Activated CD4-positive, alpha-beta T cell treated with anti-CD3 and anti-CD28 coated beads for 36 hours (primary cell): ENCODE data around the gene FAM3A. TPM values are rescaled to one million over a fixed set of nuclear protein-coding genes. Genes with fewer than 3 reads are reported as not detected.
A peak's percentile ranks its signal among the peaks of the same experiment; 100 is the strongest.

Experiments used
- ATAC-seq: fragments of 200-7000 bp; cut with Tn5 transposase; one replicate; pipeline ENCODE4 v1.10.0; 2021; ENCODE audit warnings: mild to moderate bottlenecking, moderate library complexity
- CTCF ChIA-PET: fragments of 350-600 bp; sonication (Branson Sonifier 250); formaldehyde crosslinking; loops from one replicate; lab custom pipeline; 2021; ENCODE audit warnings: antibody characterized with exemption; lab: Charles Lee
- POLR2A ChIA-PET: fragments of 350-600 bp; sonication (Branson Sonifier 250); formaldehyde crosslinking; loops from one replicate; lab custom pipeline; 2021; ENCODE audit warnings: antibody characterized with exemption, inconsistent platforms; lab: Charles Lee
- DNase-seq: peaks from one replicate; pipeline ENCODE4 v3.0.0-alpha.2; 2020
- H3K27ac Mint-ChIP-seq: one replicate; pipeline ENCODE4 v1.8.0; 2021; ENCODE audit warnings: mixed read lengths
- H3K27me3 Mint-ChIP-seq: one replicate; pipeline ENCODE4 v1.8.0; 2021; ENCODE audit warnings: mixed read lengths
- H3K36me3 Mint-ChIP-seq: one replicate; pipeline ENCODE4 v1.8.0; 2021; ENCODE audit warnings: low read depth, mixed read lengths
- H3K4me1 Mint-ChIP-seq: one replicate; pipeline ENCODE4 v1.8.0; 2021; ENCODE audit warnings: mixed read lengths
- H3K4me3 Mint-ChIP-seq: one replicate; pipeline ENCODE4 v1.8.0; 2021; ENCODE audit warnings: mild to moderate bottlenecking, moderate library complexity, mixed read lengths
- H3K9me3 Mint-ChIP-seq: one replicate; pipeline ENCODE4 v1.8.0; 2021; ENCODE audit warnings: low read depth, mixed read lengths
- intact Hi-C, 2 experiments: fragments of 100-400 bp; cut with DNase I in 1 of 2; cut with micrococcal nuclease in 1 of 2; formaldehyde crosslinking; loops; one replicate each; pipeline versions ENCODE4 v1.14.2 to v1.15.1; 2022 to 2024; cut with DNase I, micrococcal nuclease
- total RNA-seq, 2 experiments: library from RNA; stranded (reverse); gene quantifications; one replicate each; pipeline ENCODE4 v1.2.3, GENCODE V29; 2021

FAM3A gene
- total RNA-seq, 2 experiments from 2014 or later: 27.6 to 30.5 TPM

- Mint-ChIP-seq H3K27me3 (no peaks in the 10 kb centered on the region), H3K27ac (peak overlapping the region; percentile 58), H3K4me1 (peaks cover 31% of the 10 kb centered on the region), H3K4me3 (peak overlapping the region; percentile 71), H3K36me3 (peaks cover 12% of the 10 kb centered on the region), H3K9me3 (no peaks in the 10 kb centered on the region)
- intact Hi-C loops: loop anchor here (1.0 to 10.0 kb wide), 4 partner anchors 31 to 761 kb away; partner anchors contain the start of genes ABCD1 (in 1 of the 2), BCAP31 (in 1 of the 2), FAM3A (in 1 of the 2) and RPL10 (in 1 of the 2)
- ATAC-seq (no peak), DNase-seq (no peak)
- ChIA-PET POLR2A (no interaction called here), CTCF (no interaction called here)
Measured at GRCh38 chrX:154485150-154486051, 30.6 kb downstream of the FAM3A start.

DNA sequence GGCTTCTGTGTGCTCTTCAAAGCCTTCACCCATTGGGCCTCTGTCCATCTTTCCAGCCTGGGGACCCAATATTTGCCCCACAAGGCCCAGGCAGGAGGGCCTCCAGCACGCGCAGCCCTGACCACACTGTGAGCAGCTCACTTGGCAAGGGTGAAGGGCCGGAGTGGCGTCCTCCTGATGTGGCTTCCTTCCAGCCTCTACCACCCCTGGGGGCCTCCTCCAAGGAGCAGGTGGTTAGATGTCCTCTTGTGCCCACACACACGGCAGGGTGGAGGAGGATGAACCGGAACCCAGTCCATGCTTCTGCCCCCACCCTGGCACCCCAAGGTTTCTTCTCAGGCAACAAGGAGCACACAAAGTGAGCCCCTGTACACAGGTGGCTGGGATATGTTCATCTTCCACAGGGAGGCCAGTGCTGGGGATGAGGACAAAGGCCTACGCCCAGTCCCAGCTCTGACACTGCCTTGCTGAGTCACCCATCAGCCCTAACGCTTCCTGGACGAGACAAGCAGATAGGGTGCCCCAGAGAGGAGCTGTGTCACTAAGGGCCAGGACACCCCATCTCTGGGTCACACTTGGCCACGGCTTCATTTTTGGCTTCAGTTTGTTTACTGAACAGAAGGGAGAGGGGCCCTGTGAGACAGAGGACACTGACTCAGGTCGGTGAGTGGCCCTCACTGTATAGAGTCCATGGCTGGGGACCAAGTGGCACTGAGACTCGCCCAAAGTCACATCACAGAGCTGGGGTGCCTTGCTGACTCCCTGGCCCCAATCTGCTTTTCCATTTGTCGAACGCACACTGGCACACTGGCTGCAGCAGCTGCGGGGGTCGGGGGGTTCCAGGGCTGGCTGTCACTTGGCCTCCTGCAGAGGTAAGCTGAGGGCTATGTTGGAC is 31.5 kb downstream of the FAM3A start:
- peaks cover 29% of the 10 kb centered on the region for H3K4me1 Mint-ChIP-seq
- CTCF ChIA-PET: no interaction called here
- DNase-seq (peak; percentile 27), ATAC-seq (peak; percentile 24)
- peaks cover 12% of the 10 kb centered on the region for H3K36me3 Mint-ChIP-seq
- peak overlapping the region; percentile 33 for H3K4me3 Mint-ChIP-seq
- intact Hi-C loops: loop anchor here (5.0 to 10.0 kb wide), 2 partner anchors 48 to 760 kb away; partner anchors contain the start of genes ABCD1 (in 1 of the 2) and BCAP31 (in 1 of the 2)
- H3K9me3 Mint-ChIP-seq: no peaks in the 10 kb centered on the region
- POLR2A ChIA-PET: interaction anchor here (0.8 kb wide), 1 partner anchor 81 kb away, joined by 3 read pairs; no protein-coding TSS in a partner anchor
- H3K27me3 Mint-ChIP-seq: no peaks in the 10 kb centered on the region
- H3K27ac Mint-ChIP-seq: no peak overlapping the region

DNA sequence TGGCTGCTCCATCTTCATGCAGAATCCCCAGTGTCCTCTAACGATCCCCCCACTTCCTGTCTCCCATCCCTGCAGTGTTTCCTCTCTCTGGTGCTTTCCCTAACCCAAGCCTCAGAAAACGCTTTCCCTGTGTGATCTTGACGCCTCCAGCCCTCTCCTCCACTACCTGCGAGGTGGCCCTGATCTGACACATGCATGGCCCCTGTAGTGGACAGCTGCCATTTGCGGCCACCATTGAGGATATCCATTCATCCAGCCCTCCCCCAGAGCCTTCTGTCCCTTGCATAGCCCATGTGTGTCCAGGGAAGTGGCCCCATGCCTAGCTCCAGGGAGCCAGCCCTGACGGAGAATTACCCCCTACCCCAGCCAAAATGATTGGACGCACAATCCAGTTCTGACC is 32.7 kb downstream of the FAM3A start:
- intact Hi-C loops: loop anchor here in 1 of 2 experiments (10.0 kb wide), 1 partner anchor 759 kb away; the partner anchor contains the start of genes ABCD1 and BCAP31
- Mint-ChIP-seq H3K36me3 (peaks cover 12% of the 10 kb centered on the region), H3K27ac (peak overlapping the region; percentile 6), H3K4me1 (peaks cover 23% of the 10 kb centered on the region), H3K4me3 (no peak overlapping the region), H3K9me3 (no peaks in the 10 kb centered on the region), H3K27me3 (no peaks in the 10 kb centered on the region)
- ChIA-PET POLR2A (interaction anchor here (0.8 kb wide), 1 partner anchor 79 kb away, joined by 3 read pairs; no protein-coding TSS in a partner anchor), CTCF (no interaction called here)
- DNase-seq: no peak
- ATAC-seq: no peak

- intact Hi-C loops: loop anchor here in 1 of 2 experiments (10.0 kb wide), 1 partner anchor 758 kb away; the partner anchor contains the start of genes ABCD1 and BCAP31
- DNase-seq (no peak), ATAC-seq (no peak)
- Mint-ChIP-seq H3K36me3 (peaks cover 8% of the 10 kb centered on the region), H3K27ac (no peak overlapping the region), H3K9me3 (no peaks in the 10 kb centered on the region), H3K4me3 (no peak overlapping the region), H3K4me1 (peaks cover 25% of the 10 kb centered on the region), H3K27me3 (no peaks in the 10 kb centered on the region)
- ChIA-PET POLR2A (no interaction called here), CTCF (no interaction called here)
Measured at GRCh38 chrX:154482786-154483185, 33.2 kb downstream of the FAM3A start.

- Mint-ChIP-seq H3K4me3 (no peak overlapping the region), H3K27ac (peak overlapping the region; percentile 25), H3K9me3 (no peaks in the 10 kb centered on the region), H3K27me3 (no peaks in the 10 kb centered on the region), H3K36me3 (peaks cover 7% of the 10 kb centered on the region), H3K4me1 (peaks cover 32% of the 10 kb centered on the region)
- ChIA-PET POLR2A (no interaction called here), CTCF (interaction anchor here (0.7 kb wide), 1 partner anchor 309 kb away, joined by 4 read pairs; no protein-coding TSS in a partner anchor)
- no peak for DNase-seq
- intact Hi-C loops: loop anchor here in 1 of 2 experiments (10.0 kb wide), 1 partner anchor 757 kb away; the partner anchor contains the start of genes ABCD1 and BCAP31
- ATAC-seq: no peak
Measured at GRCh38 chrX:154481911-154482601, 34.0 kb downstream of the FAM3A start.

- peaks cover 30% of the 10 kb centered on the region for H3K4me1 Mint-ChIP-seq
- ChIA-PET CTCF (interaction anchor here (0.7 to 1.2 kb wide), 2 partner anchors 9 to 46 kb away, joined by 3 read pairs; no protein-coding TSS in a partner anchor), POLR2A (interaction anchor here (0.6 kb wide), 1 partner anchor 85 kb away, joined by 4 read pairs; no protein-coding TSS in a partner anchor)
- ATAC-seq (no peak), DNase-seq (no peak)
- H3K4me3 Mint-ChIP-seq: no peak overlapping the region
- no peak overlapping the region for H3K27ac Mint-ChIP-seq
- intact Hi-C loops: loop anchor here in 1 of 2 experiments (10.0 kb wide), 1 partner anchor 756 kb away; the partner anchor contains the start of genes ABCD1 and BCAP31
- H3K9me3 Mint-ChIP-seq: no peaks in the 10 kb centered on the region
- peaks cover 7% of the 10 kb centered on the region for H3K36me3 Mint-ChIP-seq
- no peaks in the 10 kb centered on the region for H3K27me3 Mint-ChIP-seq
Measured at GRCh38 chrX:154481195-154481594, 34.8 kb downstream of the FAM3A start.

GRCh38 chrX:154478728-154479622 is 37.1 kb downstream of the FAM3A start, which contains the start of gene LAGE3:
Gene LAGE3 (minus strand): TSS chrX:154479281. CDS start chrX:154478915, 366 bp downstream.
- Mint-ChIP-seq H3K4me3 (peak within 1 kb of the TSS; percentile 80), H3K4me1 (peaks cover 24% of the 10 kb centered on the region), H3K27me3 (no peaks in the 10 kb centered on the region), H3K36me3 (peaks cover 5% of the 10 kb centered on the region), H3K9me3 (no peaks in the 10 kb centered on the region), H3K27ac (peak within 1 kb of the TSS; percentile 90)
- peak; percentile 96 for ATAC-seq
- intact Hi-C loops: loop anchor here (1.0 to 5.0 kb wide), 11 partner anchors 11 to 508 kb away; partner anchors contain the start of genes FAM3A (in 2 of the 2), DKC1 (in 1 of the 2), FAM50A (in 1 of the 2) and HCFC1 (in 1 of the 2)
- ChIA-PET POLR2A (interaction anchor here (1.2 kb wide), 1 partner anchor 8 kb away, joined by 3 read pairs; the partner anchor contains the start of gene UBL4A), CTCF (no interaction called here)
- DNase-seq: peak; percentile 97

DNA sequence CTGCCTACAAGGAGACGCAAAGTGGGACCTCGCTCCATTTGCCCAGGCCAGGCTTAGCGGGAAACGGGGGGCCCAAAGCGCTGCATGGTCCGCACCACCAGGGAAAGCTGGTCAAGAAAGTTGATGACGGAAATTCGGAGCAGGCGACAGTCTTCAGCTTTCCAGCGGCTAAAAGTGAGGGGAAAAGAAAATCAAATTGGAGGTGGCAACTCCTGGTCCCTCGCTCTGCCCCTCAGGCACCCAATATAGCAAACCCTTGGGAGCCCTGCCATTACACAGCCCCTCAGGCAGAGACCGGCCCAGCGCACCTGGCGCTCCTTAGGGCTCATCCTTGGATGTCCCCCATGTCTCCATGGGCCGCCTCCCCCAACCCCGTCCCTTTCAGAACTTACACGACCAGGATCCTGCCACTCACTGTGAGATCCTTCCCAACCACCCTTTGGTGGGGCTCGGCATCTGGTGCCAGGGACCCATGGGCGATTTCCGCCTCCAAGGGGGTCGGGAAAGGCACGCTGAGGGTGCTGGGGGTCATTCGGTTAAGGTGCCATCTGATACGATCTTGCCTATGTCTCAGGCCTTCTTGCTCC is 38.0 kb downstream of the FAM3A start:
- no peaks in the 10 kb centered on the region for H3K9me3 Mint-ChIP-seq
- peaks cover 18% of the 10 kb centered on the region for H3K4me1 Mint-ChIP-seq
- DNase-seq (no peak), ATAC-seq (no peak)
- H3K27me3 Mint-ChIP-seq: no peaks in the 10 kb centered on the region
- peak overlapping the region; percentile 80 for H3K4me3 Mint-ChIP-seq
- peak overlapping the region; percentile 75 for H3K27ac Mint-ChIP-seq
- H3K36me3 Mint-ChIP-seq: peaks cover 2% of the 10 kb centered on the region
- POLR2A ChIA-PET: interaction anchor here (1.2 kb wide), 1 partner anchor 9 kb away, joined by 3 read pairs; the partner anchor contains the start of gene UBL4A
- CTCF ChIA-PET: interaction anchor here (1.2 kb wide), 1 partner anchor 10 kb away, joined by 4 read pairs; no protein-coding TSS in a partner anchor
- intact Hi-C loops: loop anchor here (1.0 to 5.0 kb wide), 4 partner anchors 36 to 507 kb away; partner anchors contain the start of genes DKC1 (in 1 of the 2), FAM50A (in 1 of the 2) and HCFC1 (in 1 of the 2)

DNA sequence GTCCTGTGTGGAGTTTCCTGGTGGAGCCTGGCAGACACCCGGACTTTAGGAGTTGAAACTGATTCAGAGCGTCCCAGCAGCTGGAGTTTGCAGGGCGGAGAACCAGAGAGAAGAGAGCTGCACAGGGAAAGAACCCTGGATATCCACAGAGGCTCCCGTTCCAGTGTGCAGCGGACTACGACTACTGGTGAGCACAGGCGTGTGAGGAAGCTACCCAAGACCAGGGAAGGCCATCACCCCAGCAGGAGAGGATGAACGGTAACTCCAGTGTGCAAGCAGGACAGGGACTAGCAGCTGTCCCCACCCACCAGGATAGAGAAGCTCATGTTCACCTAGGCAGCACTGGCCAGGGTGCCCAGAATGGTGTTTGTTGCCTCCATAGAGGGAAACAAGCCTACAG is 39.2 kb downstream of the FAM3A start:
- intact Hi-C loops: loop anchor here in 1 of 2 experiments (5.0 kb wide), 1 partner anchor 35 kb away; the partner anchor contains the start of gene FAM50A
- ChIA-PET CTCF (interaction anchor here (1.2 kb wide), 1 partner anchor 8 kb away, joined by 4 read pairs; no protein-coding TSS in a partner anchor), POLR2A (no interaction called here)
- peaks cover 2% of the 10 kb centered on the region for H3K36me3 Mint-ChIP-seq
- peaks cover 18% of the 10 kb centered on the region for H3K4me1 Mint-ChIP-seq
- no peaks in the 10 kb centered on the region for H3K27me3 Mint-ChIP-seq
- DNase-seq (no peak), ATAC-seq (no peak)
- no peaks in the 10 kb centered on the region for H3K9me3 Mint-ChIP-seq
- H3K4me3 Mint-ChIP-seq: no peak overlapping the region
- H3K27ac Mint-ChIP-seq: no peak overlapping the region
